ENCODE data around the gene C6orf141. TPM values are rescaled to one million over a fixed set of nuclear protein-coding genes. Genes with fewer than 3 reads are reported as not detected.

C6orf141 gene
- total RNA-seq, 1 experiment from 2014 or later = 31.6 TPM

GRCh38 chr6:49526598-49526997 lies 23.9 kb upstream of the C6orf141 start:
- H3K4me3 ChIP-seq (replicated peaks in 1 of 2; ENCODE audit: low read depth in 1 of 2, low read length in 2 of 2) = no peak overlapping the region
- no peak overlapping the region for H3K27ac ChIP-seq (ENCODE audit: low read depth, low read length)
- H3K4me2 ChIP-seq (ENCODE audit: low read length) = no peak overlapping the region
- DNase-seq (ENCODE audit: low read depth, low spot score) = no peak
- no peak for TF ChIP-seq ZNF274 (IDR thresholded peaks at IDR 0.05; ENCODE audit: low read depth, low read length)
- H3K4me1 ChIP-seq (ENCODE audit: control insufficient read depth in 1 of 2, insufficient read depth in 2 of 2, low read length in 2 of 2) = no peaks in the 10 kb centered on the region
- H3K79me2 ChIP-seq (ENCODE audit: insufficient read depth, low read length) = no peaks in the 10 kb centered on the region
- no peak for ATAC-seq
- H3K9me3 ChIP-seq (ENCODE audit: control insufficient read depth in 1 of 2, insufficient read depth in 1 of 2, low read depth in 1 of 2, low read length in 2 of 2) = no peaks in the 10 kb centered on the region
- POLR2A ChIA-PET = no interaction called here
- H3K9me2 ChIP-seq (ENCODE audit: insufficient read depth) = no peaks in the 10 kb centered on the region
- no peak overlapping the region for H3K9ac ChIP-seq (ENCODE audit: low read length)
- H3K36me3 ChIP-seq (ENCODE audit: control insufficient read depth in 1 of 2, insufficient read depth in 2 of 2, low read length in 2 of 2) = no peaks in the 10 kb centered on the region
- intact Hi-C loops (cut with micrococcal nuclease) = no loop called here
- RAD21 ChIA-PET (ENCODE audit: low non-redundant PET in 1 of 2, low total read pairs in 2 of 2, uncharacterized antibody in 2 of 2, unreplicated experiment in 2 of 2) = no interaction called here
- BruUV-seq (replicated peaks) = no TSS peak
- CTCF ChIA-PET = no interaction called here
- no peaks in the 10 kb centered on the region for H3K27me3 ChIP-seq (ENCODE audit: insufficient read depth, low read length)
- H4K20me1 ChIP-seq (ENCODE audit: insufficient read depth) = no peaks in the 10 kb centered on the region
- no peak overlapping the region for H2AFZ ChIP-seq (ENCODE audit: low read depth, low read length, poor library complexity, severe bottlenecking)

GRCh38 chr6:49527320-49527719 lies 23.1 kb upstream of the C6orf141 start:
- BruUV-seq (replicated peaks) = no TSS peak
- ATAC-seq = no peak
- no peaks in the 10 kb centered on the region for H3K9me2 ChIP-seq (ENCODE audit: insufficient read depth)
- H3K9me3 ChIP-seq (ENCODE audit: control insufficient read depth in 1 of 2, insufficient read depth in 1 of 2, low read depth in 1 of 2, low read length in 2 of 2) = no peaks in the 10 kb centered on the region
- H3K36me3 ChIP-seq (ENCODE audit: control insufficient read depth in 1 of 2, insufficient read depth in 2 of 2, low read length in 2 of 2) = no peaks in the 10 kb centered on the region
- ChIA-PET RAD21 (ENCODE audit: low non-redundant PET in 1 of 2, low total read pairs in 2 of 2, uncharacterized antibody in 2 of 2, unreplicated experiment in 2 of 2) (no interaction called here), POLR2A (no interaction called here), CTCF (no interaction called here)
- H3K9ac ChIP-seq (ENCODE audit: low read length) = no peak overlapping the region
- H3K4me2 ChIP-seq (ENCODE audit: low read length) = no peak overlapping the region
- H3K4me3 ChIP-seq (replicated peaks in 1 of 2; ENCODE audit: low read depth in 1 of 2, low read length in 2 of 2) = no peak overlapping the region
- TF ChIP-seq POLR2AphosphoS5 (IDR thresholded peaks at IDR 0.05; ENCODE audit: low read depth, low read length) (no peak), ELF1 (IDR thresholded peaks at IDR 0.05; ENCODE audit: borderline replicate concordance, low read depth) (no peak), TCF7L2 (IDR thresholded peaks at IDR 0.05; ENCODE audit: borderline replicate concordance, extremely low read depth, insufficient read depth, insufficient read length) (no peak), ZFX (IDR thresholded peaks at IDR 0.05) (no peak), CEBPB (IDR thresholded peaks at IDR 0.05; ENCODE audit: low read depth) (no peak), POLR2A (IDR thresholded peaks at IDR 0.05; ENCODE audit: borderline replicate concordance, extremely low read depth, insufficient read depth, insufficient read length) (no peak), SP1 (IDR thresholded peaks at IDR 0.05; ENCODE audit: low read depth) (no peak)
- H2AFZ ChIP-seq (ENCODE audit: low read depth, low read length, poor library complexity, severe bottlenecking) = no peak overlapping the region
- DNase-seq (ENCODE audit: low read depth, low spot score) = no peak
- peaks cover 0 to 3% of the 10 kb centered on the region in 2 experiments; a peak in 2 of 4 replicates for H3K4me1 ChIP-seq (ENCODE audit: control insufficient read depth in 1 of 2, insufficient read depth in 2 of 2, low read length in 2 of 2)
- H4K20me1 ChIP-seq (ENCODE audit: insufficient read depth) = no peaks in the 10 kb centered on the region
- intact Hi-C loops (cut with micrococcal nuclease) = no loop called here
- no peaks in the 10 kb centered on the region for H3K79me2 ChIP-seq (ENCODE audit: insufficient read depth, low read length)
- no peaks in the 10 kb centered on the region for H3K27me3 ChIP-seq (ENCODE audit: insufficient read depth, low read length)
- no peak overlapping the region for H3K27ac ChIP-seq (ENCODE audit: low read depth, low read length)

All from HCT116 (cell line).